CMK (cell line): Measurements from ENCODE around the gene NTM.

ENCODE experiments used
- DNase-seq: peaks from one replicate; pipeline ENCODE4 v3.0.0-alpha.2; 2010; ENCODE audit warnings: low read depth

Gene NTM

GRCh38 chr11:131824771-131825170 lies 454.4 kb downstream of the NTM start:
- DNase-seq, result no peak

GRCh38 chr11:131827430-131827829 lies 457.0 kb downstream of the NTM start:
- DNase-seq, result no peak

GRCh38 chr11:131829725-131830124 lies 459.3 kb downstream of the NTM start:
- no peak for DNase-seq

GRCh38 chr11:131832079-131832478 lies 461.7 kb downstream of the NTM start:
- no peak for DNase-seq

- no peak for DNase-seq
Observed at GRCh38 chr11:131833366-131833765, 463.0 kb downstream of the NTM start.

- no peak for DNase-seq
Observed at GRCh38 chr11:131837562-131837961, 467.1 kb downstream of the NTM start.

- no peak for DNase-seq
Observed at GRCh38 chr11:131838016-131838415, 467.6 kb downstream of the NTM start.

- DNase-seq, result no peak
Observed at GRCh38 chr11:131839326-131839725, 468.9 kb downstream of the NTM start.

- DNase-seq, result no peak
Observed at GRCh38 chr11:131840545-131840944, 470.1 kb downstream of the NTM start.

- no peak for DNase-seq
Observed at GRCh38 chr11:131841028-131841427, 470.6 kb downstream of the NTM start.

- DNase-seq, result no peak
Observed at GRCh38 chr11:131841925-131842635, 471.7 kb downstream of the NTM start.

GRCh38 chr11:131845255-131845654 lies 474.8 kb downstream of the NTM start:
- DNase-seq, result no peak

GRCh38 chr11:131849485-131849884 lies 479.1 kb downstream of the NTM start:
- no peak for DNase-seq

- DNase-seq, result no peak
Observed at GRCh38 chr11:131850507-131850906, 480.1 kb downstream of the NTM start.

GRCh38 chr11:131851964-131852755 lies 481.7 kb downstream of the NTM start:
- DNase-seq, result no peak

- no peak for DNase-seq
Observed at GRCh38 chr11:131852757-131853156, 482.3 kb downstream of the NTM start.

GRCh38 chr11:131854391-131854790 lies 484.0 kb downstream of the NTM start:
- DNase-seq, result no peak

- no peak for DNase-seq
Observed at GRCh38 chr11:131855320-131855719, 484.9 kb downstream of the NTM start.

- no peak for DNase-seq
Observed at GRCh38 chr11:131857246-131857645, 486.8 kb downstream of the NTM start.

GRCh38 chr11:131858505-131858904 lies 488.1 kb downstream of the NTM start:
- no peak for DNase-seq

- DNase-seq, result peak; percentile 41
Observed at GRCh38 chr11:131859538-131860210, 489.3 kb downstream of the NTM start.

GRCh38 chr11:131864228-131864627 lies 493.8 kb downstream of the NTM start:
- DNase-seq, result no peak

- DNase-seq, result no peak
Observed at GRCh38 chr11:131865860-131866259, 495.4 kb downstream of the NTM start.
